Measurements from ENCODE around the gene RAB30.

Gene RAB30

DNA sequence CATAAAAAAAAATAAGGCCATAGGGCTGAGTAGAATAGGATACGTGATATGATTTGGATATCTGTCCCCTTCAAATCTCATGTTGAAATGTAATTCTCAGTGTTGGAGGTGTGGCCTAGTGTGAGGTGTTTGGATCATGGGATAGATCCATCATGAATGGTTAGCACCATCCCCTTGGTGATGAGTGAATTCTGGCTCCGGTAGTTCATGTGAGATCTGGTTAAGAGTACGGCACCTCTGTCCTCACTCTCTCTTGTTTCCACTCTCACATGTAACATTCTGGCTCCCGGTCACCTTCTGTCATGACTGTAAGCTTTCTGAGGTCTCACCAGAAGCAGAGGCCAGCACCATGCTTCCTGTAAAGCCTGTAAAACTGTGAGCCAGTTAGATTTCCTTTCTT, 45.5 kb downstream of the RAB30 start:
- TF ChIP-seq, protein P1, sequence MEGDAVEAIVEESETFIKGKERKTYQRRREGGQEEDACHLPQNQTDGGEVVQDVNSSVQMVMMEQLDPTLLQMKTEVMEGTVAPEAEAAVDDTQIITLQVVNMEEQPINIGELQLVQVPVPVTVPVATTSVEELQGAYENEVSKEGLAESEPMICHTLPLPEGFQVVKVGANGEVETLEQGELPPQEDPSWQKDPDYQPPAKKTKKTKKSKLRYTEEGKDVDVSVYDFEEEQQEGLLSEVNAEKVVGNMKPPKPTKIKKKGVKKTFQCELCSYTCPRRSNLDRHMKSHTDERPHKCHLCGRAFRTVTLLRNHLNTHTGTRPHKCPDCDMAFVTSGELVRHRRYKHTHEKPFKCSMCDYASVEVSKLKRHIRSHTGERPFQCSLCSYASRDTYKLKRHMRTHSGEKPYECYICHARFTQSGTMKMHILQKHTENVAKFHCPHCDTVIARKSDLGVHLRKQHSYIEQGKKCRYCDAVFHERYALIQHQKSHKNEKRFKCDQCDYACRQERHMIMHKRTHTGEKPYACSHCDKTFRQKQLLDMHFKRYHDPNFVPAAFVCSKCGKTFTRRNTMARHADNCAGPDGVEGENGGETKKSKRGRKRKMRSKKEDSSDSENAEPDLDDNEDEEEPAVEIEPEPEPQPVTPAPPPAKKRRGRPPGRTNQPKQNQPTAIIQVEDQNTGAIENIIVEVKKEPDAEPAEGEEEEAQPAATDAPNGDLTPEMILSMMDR (IDR thresholded peaks at IDR 0.05): no peak

- TF ChIP-seq, protein P1 (IDR thresholded peaks at IDR 0.05): no peak
Measured at GRCh38 chr11:83025267-83025704, 46.4 kb downstream of the RAB30 start.

- TF ChIP-seq, protein P1 (IDR thresholded peaks at IDR 0.05): no peak
Measured at GRCh38 chr11:83024270-83024854, 47.3 kb downstream of the RAB30 start.

DNA sequence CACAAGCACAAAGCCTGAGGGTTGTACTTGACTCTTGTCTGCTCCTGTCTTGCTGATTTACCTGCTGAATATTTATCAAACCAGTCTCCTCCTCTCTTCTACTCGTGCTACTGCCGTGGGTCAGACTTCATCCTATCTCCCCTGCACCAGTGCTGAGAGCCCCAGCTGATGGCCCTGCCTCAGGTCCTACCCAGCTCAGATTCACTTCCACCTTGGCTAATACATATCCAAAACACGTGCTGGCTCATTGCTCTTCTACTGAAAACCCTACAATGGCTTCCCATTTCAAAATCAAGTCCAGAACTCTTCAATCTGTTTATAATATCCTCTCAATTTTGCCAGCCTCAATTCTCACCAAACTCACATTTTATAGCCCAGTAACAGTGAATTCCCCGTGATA, 48.3 kb downstream of the RAB30 start:
- TF ChIP-seq, protein P1 (IDR thresholded peaks at IDR 0.05): no peak

GRCh38 chr11:83021780-83022125, 49.9 kb downstream of the RAB30 start:
- TF ChIP-seq, protein P1 (IDR thresholded peaks at IDR 0.05): no peak

- TF ChIP-seq, protein P1 (IDR thresholded peaks at IDR 0.05): no peak
Measured at GRCh38 chr11:83020942-83021779, 50.5 kb downstream of the RAB30 start.

DNA sequence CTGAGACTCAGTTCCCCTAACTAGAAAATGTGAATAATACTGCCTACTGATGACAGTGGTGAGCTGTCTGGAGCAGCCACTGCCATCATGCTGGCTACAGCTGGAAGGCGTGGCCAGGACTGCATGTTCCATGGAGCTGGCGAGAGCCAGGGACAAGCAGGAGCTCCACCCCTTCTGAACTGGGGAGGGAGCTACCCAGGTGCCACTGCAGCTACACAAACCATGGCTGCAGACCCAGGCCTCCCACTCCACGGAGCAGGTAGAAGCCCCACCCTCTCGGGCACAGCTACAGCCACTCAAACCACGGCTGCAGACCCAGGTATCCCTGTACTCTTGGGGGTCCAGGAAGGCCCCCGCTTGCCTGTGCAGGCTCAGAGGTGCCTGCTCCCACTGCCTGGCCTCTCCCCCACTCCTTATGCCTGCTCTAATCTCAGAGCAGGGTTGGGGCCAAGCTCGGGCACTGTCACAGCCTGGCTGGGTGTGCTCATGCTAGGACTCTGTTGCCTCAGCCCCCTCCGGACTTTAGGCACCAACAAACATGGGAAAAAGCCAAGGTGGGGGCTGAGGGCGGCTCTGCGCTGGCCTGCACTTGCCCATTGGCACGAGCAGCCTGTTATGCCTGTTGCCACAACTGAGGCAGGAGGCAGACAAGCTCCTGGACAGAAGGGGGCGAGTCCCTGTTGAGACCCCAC, 51.7 kb downstream of the RAB30 start:
- TF ChIP-seq, protein P1 (IDR thresholded peaks at IDR 0.05): no peak

Data from LNCAP (cell line).